Tibial artery (tissue), 4 donors: Measurements from ENCODE around the gene PERCC1.

ENCODE experiments used
- DNase-seq, 2 donors: peaks; one replicate each; pipeline ENCODE4 v3.0.0-alpha.2; 2019
- H3K27ac ChIP-seq, 2 donors: fragments of 200-600 bp; sonication (generic) in 1 of 2; 1 replicate in 1 of 2; 2 replicates in 1 of 2; pipeline ENCODE4 v1.5.1; 2018 to 2019; ENCODE audit warnings: mild to moderate bottlenecking in 1 of 2
- H3K27me3 ChIP-seq, 2 donors: fragments of 200-600 bp; sonication (generic) in 1 of 2; one replicate each; pipeline versions ENCODE4 v1.5.1 to v1.6.0; 2016 to 2019
- H3K36me3 ChIP-seq, 3 donors: fragments of 200-600 bp; sonication (generic) in 2 of 3; one replicate each; pipeline ENCODE4 v1.5.1; 2016 to 2019; ENCODE audit warnings: mild to moderate bottlenecking in 2 of 3
- H3K4me1 ChIP-seq, 4 donors: fragments of 200-600 bp; sonication (generic) in 2 of 4; 1 replicate in 3 of 4; 2 replicates in 1 of 4; pipeline ENCODE4 v1.5.1; 2016 to 2019
- H3K4me3 ChIP-seq, 2 donors: fragments of 200-600 bp; sonication (generic) in 1 of 2; 1 replicate in 1 of 2; 2 replicates in 1 of 2; pipeline ENCODE4 v1.5.1; 2018 to 2019; ENCODE audit warnings: mild to moderate bottlenecking in 2 of 2
- H3K9me3 ChIP-seq, 3 donors: fragments of 200-600 bp; sonication (generic) in 1 of 3; one replicate each; pipeline ENCODE4 v1.5.1; 2016 to 2019
- CTCF ChIP-seq, 2 experiments: fragments of 200-600 bp in 1 of 2; fragments of 450-650 bp in 1 of 2; IDR thresholded peaks; one replicate each; pipeline ENCODE4 v1.5.1; 2017 to 2019; ENCODE audit warnings: antibody characterized with exemption in 2 of 2, mild to moderate bottlenecking in 1 of 2, moderate library complexity in 1 of 2
- intact Hi-C: fragments of 100-400 bp; cut with DNase I; formaldehyde crosslinking; loops from one replicate; pipeline ENCODE4 v1.15.0; 2023; ENCODE audit warnings: low total_unique reads

The PERCC1 gene

DNA sequence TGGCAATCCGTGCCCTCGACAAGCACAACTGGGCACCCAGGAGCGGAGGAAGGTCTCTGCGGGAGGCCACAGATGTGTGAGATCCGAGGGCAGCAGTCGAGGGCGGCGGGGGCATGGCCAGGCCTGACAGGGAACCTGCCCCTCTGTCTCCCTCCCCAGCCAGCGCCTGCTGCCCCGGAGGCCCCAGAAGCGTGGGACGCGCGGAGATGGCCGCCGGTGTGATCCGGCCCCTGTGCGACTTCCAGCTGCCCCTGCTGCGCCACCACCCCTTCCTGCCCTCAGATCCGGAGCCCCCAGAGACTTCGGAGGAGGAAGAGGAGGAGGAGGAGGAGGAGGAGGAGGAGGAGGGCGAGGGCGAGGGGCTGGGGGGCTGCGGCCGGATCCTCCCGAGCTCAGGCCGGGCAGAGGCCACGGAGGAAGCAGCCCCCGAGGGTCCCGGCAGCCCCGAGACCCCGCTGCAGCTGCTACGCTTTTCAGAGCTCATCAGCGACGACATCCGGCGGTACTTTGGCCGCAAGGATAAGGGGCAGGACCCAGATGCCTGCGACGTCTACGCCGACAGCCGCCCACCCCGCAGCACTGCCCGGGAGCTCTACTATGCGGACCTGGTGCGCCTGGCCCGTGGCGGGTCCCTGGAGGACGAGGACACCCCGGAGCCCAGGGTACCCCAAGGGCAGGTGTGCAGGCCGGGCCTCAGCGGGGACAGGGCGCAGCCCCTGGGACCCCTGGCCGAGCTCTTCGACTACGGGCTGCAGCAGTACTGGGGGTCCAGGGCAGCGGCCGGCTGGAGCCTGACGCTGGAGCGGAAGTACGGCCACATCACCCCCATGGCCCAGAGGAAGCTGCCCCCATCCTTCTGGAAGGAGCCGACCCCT, 1.7 kb downstream of the PERCC1 start:
- no peak for TF ChIP-seq CTCF (IDR thresholded peaks at IDR 0.05)
- no peak overlapping the region for H3K27ac ChIP-seq
- H3K9me3 ChIP-seq = no peaks in the 10 kb centered on the region
- peaks cover 0 to 55% of the 10 kb centered on the region in 2 donors for H3K27me3 ChIP-seq
- no peak overlapping the region for H3K4me3 ChIP-seq
- DNase-seq = no peak
- H3K4me1 ChIP-seq = peaks cover 0 to 9% (median 0%) of the 10 kb centered on the region in 4 donors
- H3K36me3 ChIP-seq = peaks cover 0 to 16% (median 0%) of the 10 kb centered on the region in 3 donors
- intact Hi-C loops = no loop called here

GRCh38 chr16:1433263-1433560, 2.3 kb downstream of the PERCC1 start:
- Histone ChIP-seq H3K4me3 (no peak overlapping the region), H3K36me3 (peaks cover 0 to 22% (median 0%) of the 10 kb centered on the region in 3 donors), H3K4me1 (peaks cover 0 to 8% (median 0%) of the 10 kb centered on the region in 4 donors), H3K27ac (no peak overlapping the region), H3K9me3 (no peaks in the 10 kb centered on the region), H3K27me3 (peaks cover 0 to 55% of the 10 kb centered on the region in 2 donors)
- intact Hi-C loops = no loop called here
- DNase-seq = no peak
- TF ChIP-seq CTCF (IDR thresholded peaks at IDR 0.05) = no peak

- DNase-seq = no peak
- intact Hi-C loops = no loop called here
- no peak overlapping the region for H3K4me3 ChIP-seq
- peaks cover 0 to 2% (median 0%) of the 10 kb centered on the region in 4 donors for H3K4me1 ChIP-seq
- peaks cover 0 to 51% of the 10 kb centered on the region in 2 donors for H3K27me3 ChIP-seq
- no peak for TF ChIP-seq CTCF (IDR thresholded peaks at IDR 0.05)
- H3K36me3 ChIP-seq = peaks cover 0 to 26% (median 0%) of the 10 kb centered on the region in 3 donors
- H3K27ac ChIP-seq = no peak overlapping the region
- H3K9me3 ChIP-seq = no peaks in the 10 kb centered on the region
Observed at GRCh38 chr16:1433756-1434155, 2.9 kb downstream of the PERCC1 start.

- Histone ChIP-seq H3K27ac (no peak overlapping the region), H3K27me3 (peaks cover 0 to 40% of the 10 kb centered on the region in 2 donors), H3K36me3 (peaks cover 0 to 26% (median 0%) of the 10 kb centered on the region in 3 donors), H3K4me1 (no peaks in the 10 kb centered on the region), H3K4me3 (no peak overlapping the region), H3K9me3 (no peaks in the 10 kb centered on the region)
- intact Hi-C loops = no loop called here
- TF ChIP-seq CTCF (IDR thresholded peaks at IDR 0.05) = no peak
- DNase-seq = no peak
Observed at GRCh38 chr16:1434644-1435592, 4.0 kb downstream of the PERCC1 start.

DNA sequence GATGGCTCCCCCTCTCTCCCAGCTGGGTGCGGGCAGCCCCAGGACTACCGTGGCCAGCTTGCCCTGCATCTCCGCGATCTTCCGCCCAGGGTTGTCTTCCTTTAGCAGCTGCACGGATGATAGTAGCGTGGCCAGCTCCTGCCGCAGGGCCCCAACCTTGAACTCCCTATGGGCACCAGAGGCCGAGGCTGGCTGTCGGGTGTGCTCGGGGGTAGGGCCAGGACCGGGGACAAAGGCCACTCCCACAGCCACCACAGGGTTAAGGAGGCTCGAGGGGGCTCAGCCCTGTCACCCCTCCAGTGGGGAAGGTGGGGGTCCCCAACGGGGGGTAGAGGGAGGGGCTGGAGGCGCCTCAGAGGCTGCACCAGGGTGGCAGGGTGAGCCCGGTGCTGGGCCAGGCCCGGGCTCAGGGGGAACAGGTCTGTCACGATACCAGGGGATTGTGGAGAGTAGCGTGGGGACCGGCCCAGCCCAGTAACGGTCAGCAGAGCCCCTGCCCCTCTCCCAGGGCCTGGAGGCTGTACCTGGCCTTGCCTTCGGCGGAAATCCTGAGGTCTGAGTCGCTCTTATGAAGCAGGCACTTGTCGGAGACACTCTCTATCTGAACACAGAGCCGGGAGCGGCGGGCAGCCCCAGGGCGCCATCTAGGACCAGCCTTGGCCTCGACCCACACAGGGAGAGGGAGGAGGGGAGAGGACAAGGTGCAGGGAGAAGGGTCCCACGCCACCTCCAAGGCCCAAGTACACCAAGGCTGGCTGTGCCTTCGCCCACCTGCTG, 5.2 kb downstream of the PERCC1 start:
- peaks cover 0 to 37% of the 10 kb centered on the region in 2 donors for H3K27me3 ChIP-seq
- H3K36me3 ChIP-seq = peaks cover 0 to 26% (median 0%) of the 10 kb centered on the region in 3 donors
- H3K27ac ChIP-seq = no peak overlapping the region
- intact Hi-C loops = no loop called here
- TF ChIP-seq CTCF (IDR thresholded peaks at IDR 0.05) = no peak
- no peak overlapping the region for H3K4me3 ChIP-seq
- H3K9me3 ChIP-seq = no peaks in the 10 kb centered on the region
- no peak for DNase-seq
- no peaks in the 10 kb centered on the region for H3K4me1 ChIP-seq
